ENCODE measurements around the gene DRD3.

DRD3 gene

DNA sequence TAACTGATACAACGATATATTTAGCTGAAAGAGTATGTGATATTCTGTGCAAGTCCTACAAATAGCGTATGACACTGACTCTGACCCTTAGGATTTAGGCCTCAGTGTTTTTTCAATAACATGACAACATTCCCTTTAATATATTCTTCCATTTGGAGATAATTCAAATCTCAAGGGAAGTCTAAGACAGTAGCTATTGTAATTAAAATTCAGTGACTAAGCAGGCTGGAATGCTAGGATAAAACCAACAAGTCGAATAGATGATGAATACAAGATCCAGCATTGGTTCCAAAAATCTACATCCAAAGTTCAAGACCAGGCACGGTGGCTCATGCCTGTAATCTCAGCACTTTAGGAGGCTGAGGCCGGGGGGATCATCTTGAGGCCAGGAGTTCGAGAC is 66.2 kb downstream of the DRD3 start:
- TF ChIP-seq SPI1 (IDR thresholded peaks at IDR 0.05; ENCODE audit: low read depth, low read length) (no peak), TAF1 (IDR thresholded peaks at IDR 0.05; ENCODE audit: low read depth, low read length) (no peak), PAX5 (IDR thresholded peaks at IDR 0.05; ENCODE audit: insufficient read depth, low read length, severe bottlenecking) (no peak), POU2F2 (IDR thresholded peaks at IDR 0.05; ENCODE audit: low read depth, low read length) (no peak), POLR2A (IDR thresholded peaks at IDR 0.05; ENCODE audit: low read depth, low read length) (no peak)
- DNase-seq (ENCODE audit: insufficient read length, low spot score): no peak
- no peak for FAIRE-seq

DNA sequence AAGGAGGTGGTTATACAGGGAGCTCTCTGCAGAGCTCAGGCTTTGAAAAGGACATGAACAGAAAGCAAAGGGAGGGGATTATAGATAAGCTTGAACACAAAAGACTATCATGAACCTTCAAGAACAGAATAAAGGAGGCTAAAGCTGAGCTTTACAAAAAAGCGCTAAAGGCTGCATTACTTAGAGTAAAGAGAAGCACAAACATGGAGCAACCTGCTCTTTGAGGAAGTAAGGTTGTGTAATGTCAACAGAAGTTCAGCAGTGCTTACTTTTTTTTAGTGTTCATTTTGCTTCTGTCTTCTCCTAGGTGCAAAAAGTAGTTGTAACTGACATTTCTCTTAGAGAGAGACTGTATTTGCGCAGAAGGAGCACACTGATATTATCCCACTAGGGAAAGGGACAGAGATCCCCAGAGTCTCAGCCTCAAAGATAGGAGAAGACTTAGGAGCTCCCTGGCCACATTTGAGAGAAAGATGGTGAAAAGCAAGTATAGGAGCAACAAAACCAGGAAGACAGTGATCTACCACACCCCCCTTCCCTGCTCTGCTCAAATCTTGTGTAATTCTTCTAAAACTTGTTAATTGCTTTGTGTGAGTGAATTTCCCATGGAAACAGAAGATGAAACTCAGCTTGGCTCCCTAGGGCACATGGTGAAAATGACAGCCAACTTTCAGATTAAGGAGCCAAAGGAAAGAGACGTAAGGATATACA is 67.6 kb downstream of the DRD3 start:
- no peak for TF ChIP-seq POLR2A (IDR thresholded peaks at IDR 0.05; ENCODE audit: low read depth, low read length)
- no peak for TF ChIP-seq PAX5 (IDR thresholded peaks at IDR 0.05; ENCODE audit: insufficient read depth, low read length, severe bottlenecking)
- TF ChIP-seq POU2F2 (IDR thresholded peaks at IDR 0.05; ENCODE audit: low read depth, low read length): no peak
- TF ChIP-seq SPI1 (IDR thresholded peaks at IDR 0.05; ENCODE audit: low read depth, low read length): no peak
- TF ChIP-seq TAF1 (IDR thresholded peaks at IDR 0.05; ENCODE audit: low read depth, low read length): no peak
- no peak for TF ChIP-seq POLR2AphosphoS5 (IDR thresholded peaks at IDR 0.05; ENCODE audit: low read depth, low read length)
- FAIRE-seq (no peak), DNase-seq (ENCODE audit: insufficient read length, low spot score) (no peak)

DNA sequence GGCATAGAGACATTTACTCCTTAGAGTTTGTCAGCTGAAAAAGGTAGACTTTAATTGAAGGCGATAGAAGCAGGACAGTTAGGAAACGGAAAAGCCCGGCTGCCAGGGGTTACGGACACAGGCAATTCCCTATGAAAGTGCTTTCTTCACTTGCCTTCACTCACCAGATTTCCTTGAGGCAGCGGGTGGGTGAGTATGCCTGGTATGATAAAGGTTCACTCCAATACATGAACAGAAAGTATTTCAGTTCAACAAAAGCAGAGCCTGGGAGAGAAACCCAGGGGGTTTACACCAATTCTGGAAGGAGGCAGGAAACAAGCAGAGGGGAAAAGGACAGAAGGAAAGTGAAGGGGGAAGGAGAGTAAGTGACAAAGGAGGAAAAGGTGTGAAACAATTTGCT is 68.4 kb downstream of the DRD3 start:
- TF ChIP-seq PAX5 (IDR thresholded peaks at IDR 0.05; ENCODE audit: insufficient read depth, low read length, severe bottlenecking): no peak
- no peak for TF ChIP-seq POLR2A (IDR thresholded peaks at IDR 0.05; ENCODE audit: low read depth, low read length)
- TF ChIP-seq SPI1 (IDR thresholded peaks at IDR 0.05; ENCODE audit: low read depth, low read length): no peak
- TF ChIP-seq POLR2AphosphoS5 (IDR thresholded peaks at IDR 0.05; ENCODE audit: low read depth, low read length): no peak
- no peak for TF ChIP-seq TAF1 (IDR thresholded peaks at IDR 0.05; ENCODE audit: low read depth, low read length)
- TF ChIP-seq POU2F2 (IDR thresholded peaks at IDR 0.05; ENCODE audit: low read depth, low read length): no peak
- no peak for DNase-seq (ENCODE audit: insufficient read length, low spot score)
- FAIRE-seq: no peak

DNA sequence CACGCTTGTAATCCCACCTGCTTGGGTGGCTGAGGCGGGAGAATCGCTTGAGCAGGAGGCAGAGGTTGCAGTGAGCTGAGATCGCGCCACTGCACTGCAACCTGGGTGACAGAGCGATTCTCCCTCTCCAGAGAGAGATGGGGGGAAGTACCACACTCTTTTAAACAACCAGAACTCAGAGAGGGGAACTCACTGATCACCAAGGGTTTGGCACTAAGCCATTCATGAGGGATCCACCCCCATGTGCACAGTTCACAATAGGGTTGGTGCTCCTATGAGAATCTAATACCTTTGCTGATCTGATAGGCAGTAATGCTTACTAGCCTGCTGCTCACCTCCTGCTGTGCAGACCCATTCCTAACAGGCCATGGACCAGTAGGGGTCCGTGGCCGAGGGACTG is 70.7 kb downstream of the DRD3 start:
- DNase-seq (ENCODE audit: insufficient read length, low spot score): no peak
- no peak for FAIRE-seq
- no peak for TF ChIP-seq POLR2AphosphoS5 (IDR thresholded peaks at IDR 0.05; ENCODE audit: low read depth, low read length)

DNA sequence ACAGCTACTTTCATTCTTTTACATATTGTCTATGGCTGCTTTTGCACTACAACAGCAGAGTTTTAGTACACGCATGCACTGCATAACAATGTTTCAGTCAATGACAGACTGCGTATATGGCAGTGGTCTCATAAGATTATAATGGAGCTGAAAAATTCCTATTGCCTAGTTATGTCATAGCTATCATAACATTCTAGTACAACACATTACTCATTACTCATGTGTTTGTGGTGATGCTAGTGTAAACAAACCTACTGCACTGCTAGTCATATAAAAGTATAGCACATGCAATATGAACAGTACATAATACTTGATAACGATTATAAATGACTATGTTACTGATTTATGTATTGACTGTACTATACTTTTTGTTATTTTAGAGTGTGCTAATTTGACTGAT is 74.4 kb downstream of the DRD3 start:
- FAIRE-seq (no peak), DNase-seq (ENCODE audit: insufficient read length, low spot score) (no peak)
- TF ChIP-seq TAF1 (IDR thresholded peaks at IDR 0.05; ENCODE audit: low read depth, low read length) (no peak), PAX5 (IDR thresholded peaks at IDR 0.05; ENCODE audit: insufficient read depth, low read length, severe bottlenecking) (no peak), SPI1 (IDR thresholded peaks at IDR 0.05; ENCODE audit: low read depth, low read length) (no peak), POLR2AphosphoS5 (IDR thresholded peaks at IDR 0.05; ENCODE audit: low read depth, low read length) (no peak), POLR2A (IDR thresholded peaks at IDR 0.05; ENCODE audit: low read depth, low read length) (no peak)

DNA sequence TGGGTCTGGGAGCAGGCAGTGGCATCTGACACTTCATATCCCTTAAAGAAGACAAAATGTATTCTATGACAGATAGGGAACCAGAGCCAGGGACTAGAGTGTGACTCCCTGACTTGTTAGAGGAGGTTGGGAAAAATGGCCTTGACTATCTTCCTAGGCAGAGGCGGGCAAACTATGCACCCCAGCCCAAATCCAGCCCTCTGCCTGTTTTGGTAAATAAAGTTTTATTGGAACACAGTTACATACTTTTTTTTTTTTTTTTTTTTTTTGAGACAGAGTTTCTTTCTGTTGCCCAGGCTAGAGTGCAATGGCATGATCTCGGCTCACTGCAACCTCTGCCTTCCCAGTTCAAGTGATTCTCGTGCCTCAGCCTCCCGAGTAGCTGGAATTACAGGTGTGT is 75.0 kb downstream of the DRD3 start:
- FAIRE-seq (no peak), DNase-seq (ENCODE audit: insufficient read length, low spot score) (no peak)
- TF ChIP-seq TAF1 (IDR thresholded peaks at IDR 0.05; ENCODE audit: low read depth, low read length) (no peak), SPI1 (IDR thresholded peaks at IDR 0.05; ENCODE audit: low read depth, low read length) (no peak), POLR2A (IDR thresholded peaks at IDR 0.05; ENCODE audit: low read depth, low read length) (no peak), POLR2AphosphoS5 (IDR thresholded peaks at IDR 0.05; ENCODE audit: low read depth, low read length) (no peak), POU2F2 (IDR thresholded peaks at IDR 0.05; ENCODE audit: low read depth, low read length) (no peak), PAX5 (IDR thresholded peaks at IDR 0.05; ENCODE audit: insufficient read depth, low read length, severe bottlenecking) (no peak)

DNA sequence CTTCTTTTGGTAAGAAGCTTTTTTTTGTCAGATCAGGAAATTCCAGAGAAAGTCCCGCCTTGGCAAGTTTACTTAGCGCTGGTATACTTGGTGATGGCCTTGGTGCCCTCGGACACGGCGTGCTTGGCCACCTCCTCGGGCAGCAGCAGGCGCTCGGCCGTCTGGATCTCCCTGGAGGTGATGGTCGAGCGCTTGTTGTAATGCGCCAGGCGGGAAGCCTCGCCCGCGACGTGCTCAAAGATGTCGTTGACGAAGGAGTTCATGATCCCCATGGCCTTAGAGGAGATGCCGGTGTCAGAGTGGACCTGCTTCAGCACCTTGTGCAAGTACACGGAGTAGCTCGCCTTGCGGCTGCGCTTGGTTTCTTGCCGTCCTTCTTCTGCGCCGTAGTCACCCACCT is 75.7 kb downstream of the DRD3 start:
- DNase-seq (ENCODE audit: insufficient read length, low spot score): no peak
- FAIRE-seq: no peak
- TF ChIP-seq POLR2A (IDR thresholded peaks at IDR 0.05; ENCODE audit: low read depth, low read length) (no peak), POU2F2 (IDR thresholded peaks at IDR 0.05; ENCODE audit: low read depth, low read length) (no peak), TAF1 (IDR thresholded peaks at IDR 0.05; ENCODE audit: low read depth, low read length) (no peak), POLR2AphosphoS5 (IDR thresholded peaks at IDR 0.05; ENCODE audit: low read depth, low read length) (no peak), SPI1 (IDR thresholded peaks at IDR 0.05; ENCODE audit: low read depth, low read length) (no peak), PAX5 (IDR thresholded peaks at IDR 0.05; ENCODE audit: insufficient read depth, low read length, severe bottlenecking) (no peak)

DNA sequence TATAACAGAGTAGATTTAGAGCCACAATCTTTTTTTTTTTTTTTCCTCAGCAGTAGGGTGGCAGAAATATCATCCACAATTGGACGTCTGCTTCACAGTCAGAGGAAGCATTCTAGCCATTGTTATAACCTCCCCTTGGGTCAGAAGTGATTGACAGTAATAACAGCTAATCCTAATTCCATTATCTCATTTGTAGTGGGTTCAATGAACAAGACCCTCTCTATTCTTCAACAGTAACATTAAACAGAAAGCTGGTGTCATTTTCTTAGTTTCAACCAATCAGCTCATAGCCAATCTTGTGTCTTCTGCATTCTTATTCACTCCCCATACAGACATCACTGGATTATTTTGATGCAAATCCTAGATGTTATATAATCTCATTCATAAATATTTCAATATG is 77.8 kb downstream of the DRD3 start:
- DNase-seq (ENCODE audit: insufficient read length, low spot score): no peak
- TF ChIP-seq PAX5 (IDR thresholded peaks at IDR 0.05; ENCODE audit: insufficient read depth, low read length, severe bottlenecking): no peak
- TF ChIP-seq TAF1 (IDR thresholded peaks at IDR 0.05; ENCODE audit: low read depth, low read length): no peak
- no peak for TF ChIP-seq SPI1 (IDR thresholded peaks at IDR 0.05; ENCODE audit: low read depth, low read length)
- TF ChIP-seq POLR2A (IDR thresholded peaks at IDR 0.05; ENCODE audit: low read depth, low read length): no peak
- no peak for TF ChIP-seq POU2F2 (IDR thresholded peaks at IDR 0.05; ENCODE audit: low read depth, low read length)
- no peak for TF ChIP-seq POLR2AphosphoS5 (IDR thresholded peaks at IDR 0.05; ENCODE audit: low read depth, low read length)
- FAIRE-seq: no peak

DNA sequence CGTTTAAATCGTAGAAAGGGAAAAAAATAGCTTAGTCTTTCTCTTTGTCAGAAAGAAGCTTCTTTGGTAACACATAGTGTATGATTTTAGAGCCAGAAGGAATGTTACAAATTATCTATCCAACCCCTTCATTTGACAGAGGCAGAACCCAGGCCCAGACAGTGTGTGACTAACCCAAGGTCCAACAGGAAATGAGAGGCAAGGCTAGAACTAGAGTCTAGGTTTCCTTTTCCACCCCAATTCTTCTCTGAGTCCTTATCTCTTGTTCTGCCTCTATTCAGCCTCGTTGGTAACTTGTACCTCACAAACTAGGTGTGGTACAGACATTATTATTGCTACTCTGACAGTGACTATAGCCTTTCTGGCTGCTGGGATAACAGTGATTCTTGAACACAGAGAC is 83.1 kb downstream of the DRD3 start:
- TF ChIP-seq TAF1 (IDR thresholded peaks at IDR 0.05; ENCODE audit: low read depth, low read length): no peak
- TF ChIP-seq PAX5 (IDR thresholded peaks at IDR 0.05; ENCODE audit: insufficient read depth, low read length, severe bottlenecking): no peak
- no peak for TF ChIP-seq SPI1 (IDR thresholded peaks at IDR 0.05; ENCODE audit: low read depth, low read length)
- no peak for TF ChIP-seq POU2F2 (IDR thresholded peaks at IDR 0.05; ENCODE audit: low read depth, low read length)
- TF ChIP-seq POLR2AphosphoS5 (IDR thresholded peaks at IDR 0.05; ENCODE audit: low read depth, low read length): no peak
- no peak for TF ChIP-seq POLR2A (IDR thresholded peaks at IDR 0.05; ENCODE audit: low read depth, low read length)
- no peak for FAIRE-seq
- no peak for DNase-seq (ENCODE audit: insufficient read length, low spot score)

DNA sequence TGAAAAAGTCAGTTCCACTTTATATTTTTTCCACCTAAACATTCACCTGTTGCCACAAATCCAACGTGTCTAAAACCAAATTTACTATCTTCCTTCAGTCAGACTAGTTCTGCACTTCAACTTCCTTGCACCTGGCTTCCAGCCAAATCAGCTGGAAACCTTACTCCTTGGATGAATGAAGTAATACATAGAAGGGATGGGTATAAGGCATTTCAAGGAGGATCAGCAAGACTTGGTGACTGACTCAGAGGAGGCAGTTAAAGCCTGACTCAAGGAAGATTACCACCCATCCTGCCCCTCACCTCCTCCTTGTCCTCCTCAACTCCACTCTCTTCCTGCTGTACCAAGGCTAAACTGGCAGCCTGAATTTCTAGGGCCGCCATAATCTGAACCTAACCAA is 85.3 kb downstream of the DRD3 start:
- no peak for FAIRE-seq
- no peak for DNase-seq (ENCODE audit: insufficient read length, low spot score)
- TF ChIP-seq TAF1 (IDR thresholded peaks at IDR 0.05; ENCODE audit: low read depth, low read length): no peak
- no peak for TF ChIP-seq POLR2AphosphoS5 (IDR thresholded peaks at IDR 0.05; ENCODE audit: low read depth, low read length)
- TF ChIP-seq POU2F2 (IDR thresholded peaks at IDR 0.05; ENCODE audit: low read depth, low read length): no peak
- TF ChIP-seq POLR2A (IDR thresholded peaks at IDR 0.05; ENCODE audit: low read depth, low read length): no peak
- no peak for TF ChIP-seq PAX5 (IDR thresholded peaks at IDR 0.05; ENCODE audit: insufficient read depth, low read length, severe bottlenecking)
- TF ChIP-seq SPI1 (IDR thresholded peaks at IDR 0.05; ENCODE audit: low read depth, low read length): no peak
